ENCODE data around the gene U2AF1L4. TPM values are rescaled to one million over a fixed set of nuclear protein-coding genes. Genes with fewer than 3 reads are reported as not detected.
A peak's percentile ranks its signal among the peaks of the same experiment; 100 is the strongest.

Gene U2AF1L4
- total RNA-seq, 1 experiment from 2014 or later, result 37.5 TPM

DNA sequence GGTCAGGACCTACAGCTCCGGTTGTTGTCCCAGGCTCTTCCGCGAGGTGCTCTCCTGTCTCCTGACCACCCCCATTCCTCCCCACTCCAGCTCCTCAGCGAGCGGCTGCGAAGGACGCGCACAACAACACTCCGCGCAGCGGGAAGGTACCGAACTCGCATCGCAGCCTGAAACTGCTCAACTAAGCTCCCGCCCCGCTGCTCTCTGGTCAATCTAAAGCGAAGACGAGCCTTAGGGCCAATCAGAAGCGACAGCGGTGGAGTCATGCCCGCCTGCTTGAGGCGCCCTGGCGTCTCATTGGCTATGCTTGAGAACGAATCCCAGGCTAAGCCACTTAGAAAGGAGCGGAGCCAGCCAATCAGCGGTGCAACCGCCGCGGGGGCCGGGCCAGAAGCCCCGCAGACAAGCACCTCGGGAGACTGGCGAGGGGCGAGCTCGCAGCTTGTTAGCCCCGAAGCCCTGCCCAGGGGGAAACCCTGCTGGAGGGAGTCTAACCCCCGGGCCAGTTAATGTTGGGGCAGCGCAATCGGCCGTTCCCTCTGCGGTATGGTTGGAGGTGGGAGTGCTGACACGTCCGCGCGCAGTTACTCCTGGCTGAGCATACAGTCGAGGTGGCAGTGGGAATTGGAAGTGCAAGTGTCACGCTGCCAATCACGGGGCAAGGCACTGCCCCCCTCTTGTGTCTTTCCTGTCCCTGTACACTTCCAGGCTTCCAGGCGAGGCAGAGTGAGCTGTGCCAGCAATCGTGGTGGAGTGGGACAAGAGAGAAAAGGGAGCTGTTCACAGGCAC lies 42.8 kb downstream of the U2AF1L4 start:
- DNase-seq (ENCODE audit: unreplicated experiment), result peak; percentile 98
- BruUV-seq (replicated peaks), result no TSS peak
- ChIA-PET CTCF (interaction anchor here (0.5 to 2.2 kb wide), 5 partner anchors 8 to 234 kb away, joined by 3 to 7 read pairs (median 4); no protein-coding TSS in a partner anchor), POLR2A (interaction anchor here (1.0 to 2.3 kb wide), 2 partner anchors 54 to 58 kb away, joined by 4 to 10 read pairs; partner anchors contain the start of gene COX6B1)
- H3K9me3 Mint-ChIP-seq (ENCODE audit: unreplicated experiment), result no peaks in the 10 kb centered on the region
- H3K27ac Mint-ChIP-seq (ENCODE audit: low read depth, unreplicated experiment), result peak overlapping the region; percentile 37
- intact Hi-C loops (cut with micrococcal nuclease), result no loop called here
- H3K4me3 Mint-ChIP-seq (ENCODE audit: unreplicated experiment), result peak overlapping the region; percentile 79
- peaks cover 5% of the 10 kb centered on the region for H3K4me1 Mint-ChIP-seq (ENCODE audit: insufficient read depth, unreplicated experiment)
- TF ChIP-seq, protein P1, sequence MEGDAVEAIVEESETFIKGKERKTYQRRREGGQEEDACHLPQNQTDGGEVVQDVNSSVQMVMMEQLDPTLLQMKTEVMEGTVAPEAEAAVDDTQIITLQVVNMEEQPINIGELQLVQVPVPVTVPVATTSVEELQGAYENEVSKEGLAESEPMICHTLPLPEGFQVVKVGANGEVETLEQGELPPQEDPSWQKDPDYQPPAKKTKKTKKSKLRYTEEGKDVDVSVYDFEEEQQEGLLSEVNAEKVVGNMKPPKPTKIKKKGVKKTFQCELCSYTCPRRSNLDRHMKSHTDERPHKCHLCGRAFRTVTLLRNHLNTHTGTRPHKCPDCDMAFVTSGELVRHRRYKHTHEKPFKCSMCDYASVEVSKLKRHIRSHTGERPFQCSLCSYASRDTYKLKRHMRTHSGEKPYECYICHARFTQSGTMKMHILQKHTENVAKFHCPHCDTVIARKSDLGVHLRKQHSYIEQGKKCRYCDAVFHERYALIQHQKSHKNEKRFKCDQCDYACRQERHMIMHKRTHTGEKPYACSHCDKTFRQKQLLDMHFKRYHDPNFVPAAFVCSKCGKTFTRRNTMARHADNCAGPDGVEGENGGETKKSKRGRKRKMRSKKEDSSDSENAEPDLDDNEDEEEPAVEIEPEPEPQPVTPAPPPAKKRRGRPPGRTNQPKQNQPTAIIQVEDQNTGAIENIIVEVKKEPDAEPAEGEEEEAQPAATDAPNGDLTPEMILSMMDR (IDR thresholded peaks at IDR 0.05; ENCODE audit: unreplicated experiment), result no peak
- H3K36me3 Mint-ChIP-seq (ENCODE audit: insufficient read depth, unreplicated experiment), result no peaks in the 10 kb centered on the region
- no peaks in the 10 kb centered on the region for H3K27me3 Mint-ChIP-seq (ENCODE audit: insufficient read depth, unreplicated experiment)

DNA sequence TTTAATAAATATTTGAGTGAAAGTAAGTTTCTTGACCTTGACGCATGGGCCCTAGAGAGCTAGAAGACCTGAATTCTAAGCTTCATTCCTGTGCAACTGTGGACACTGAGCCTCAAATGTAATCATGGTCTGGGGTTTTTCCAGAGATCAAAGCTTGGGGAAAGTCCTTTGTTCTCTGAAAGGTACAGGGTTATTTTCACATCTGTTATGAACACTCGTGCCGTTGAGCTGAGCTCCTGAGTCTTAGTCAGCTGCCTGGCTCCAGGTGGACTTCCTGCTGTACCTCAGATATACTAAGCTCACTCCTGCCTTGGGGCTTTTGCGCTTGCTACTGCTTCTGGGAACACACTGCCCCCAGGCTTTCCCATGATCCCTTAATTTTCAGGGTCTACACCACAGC lies 48.4 kb downstream of the U2AF1L4 start:
- no peak overlapping the region for H3K4me3 Mint-ChIP-seq (ENCODE audit: unreplicated experiment)
- no peak for DNase-seq (ENCODE audit: unreplicated experiment)

DNA sequence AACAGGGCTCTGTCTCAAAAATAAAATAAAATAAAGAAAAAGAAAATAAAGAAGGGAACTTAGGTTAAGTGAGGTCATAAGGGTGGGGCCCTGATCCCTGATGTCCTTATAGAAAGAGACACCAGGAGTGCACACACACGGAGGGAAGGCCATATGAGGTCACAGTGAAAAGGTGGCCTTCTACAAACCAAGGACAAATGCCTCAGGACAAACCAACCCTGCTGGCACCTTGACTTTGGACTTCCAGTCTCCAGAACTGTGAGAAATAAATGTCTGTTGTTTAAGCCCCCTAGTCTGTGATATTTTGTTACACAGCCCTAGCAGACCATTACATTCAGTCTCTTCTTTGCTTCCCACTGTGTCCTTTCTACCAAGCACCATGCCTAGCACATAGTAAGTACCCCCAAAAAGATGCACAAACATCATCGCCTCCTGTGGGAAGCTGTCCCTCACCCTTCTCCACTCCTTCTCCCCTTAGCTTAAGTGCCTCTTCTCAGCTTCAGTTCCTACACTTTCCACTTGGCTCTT lies 49.3 kb downstream of the U2AF1L4 start:
- TF ChIP-seq, protein P1 (IDR thresholded peaks at IDR 0.05; ENCODE audit: unreplicated experiment), result no peak
- no peaks in the 10 kb centered on the region for H3K9me3 Mint-ChIP-seq (ENCODE audit: unreplicated experiment)
- no peak overlapping the region for H3K27ac Mint-ChIP-seq (ENCODE audit: low read depth, unreplicated experiment)
- POLR2A ChIA-PET, result no interaction called here
- H3K27me3 Mint-ChIP-seq (ENCODE audit: insufficient read depth, unreplicated experiment), result no peaks in the 10 kb centered on the region
- intact Hi-C loops (cut with micrococcal nuclease), result no loop called here
- CTCF ChIA-PET, result interaction anchor here (0.6 to 2.1 kb wide), 7 partner anchors 9 to 468 kb away, joined by 3 to 4 read pairs (median 3); partner anchors contain the start of gene FAM187B
- DNase-seq (ENCODE audit: unreplicated experiment), result no peak
- H3K4me3 Mint-ChIP-seq (ENCODE audit: unreplicated experiment), result no peak overlapping the region
- BruUV-seq (replicated peaks), result no TSS peak
- no peaks in the 10 kb centered on the region for H3K36me3 Mint-ChIP-seq (ENCODE audit: insufficient read depth, unreplicated experiment)
- no peaks in the 10 kb centered on the region for H3K4me1 Mint-ChIP-seq (ENCODE audit: insufficient read depth, unreplicated experiment)

More for the DNA sequence above, 48.4 kb downstream of the U2AF1L4 start:
- intact Hi-C loops (cut with micrococcal nuclease), result no loop called here
- CTCF ChIA-PET, result interaction anchor here (0.6 to 2.1 kb wide), 5 partner anchors 8 to 468 kb away, joined by 3 to 4 read pairs (median 3); partner anchors contain the start of gene FAM187B
- H3K4me1 Mint-ChIP-seq (ENCODE audit: insufficient read depth, unreplicated experiment), result no peaks in the 10 kb centered on the region
- no TSS peak for BruUV-seq (replicated peaks)
- no peak overlapping the region for H3K27ac Mint-ChIP-seq (ENCODE audit: low read depth, unreplicated experiment)
- POLR2A ChIA-PET, result no interaction called here
- no peaks in the 10 kb centered on the region for H3K27me3 Mint-ChIP-seq (ENCODE audit: insufficient read depth, unreplicated experiment)
- no peaks in the 10 kb centered on the region for H3K9me3 Mint-ChIP-seq (ENCODE audit: unreplicated experiment)
- TF ChIP-seq, protein P1 (IDR thresholded peaks at IDR 0.05; ENCODE audit: unreplicated experiment), result no peak
- no peaks in the 10 kb centered on the region for H3K36me3 Mint-ChIP-seq (ENCODE audit: insufficient read depth, unreplicated experiment)

All from MCF 10A (cell line).